Activated T-helper 1 cell treated with anti-CD3 and anti-CD28 coated beads, Interleukin-2, amount 50 U/mL, for 16 hours (primary cell): ENCODE measurements around the gene NEIL3.

Experiments
- DNase-seq, 2 donors: peaks; one replicate each; pipeline ENCODE4 v3.0.0-alpha.2; 2020; ENCODE audit warnings: low read depth in 1 of 2, low spot score in 1 of 2

The NEIL3 gene

GRCh38 chr4:177410566-177410965 lies 100.9 kb downstream of the NEIL3 start:
- DNase-seq: no peak

- no peak for DNase-seq
Observed at GRCh38 chr4:177411996-177412395, 102.3 kb downstream of the NEIL3 start.
